SHP77 treated with DMSO at 0.1 percent for 48 hours (cell line): ENCODE data around the gene GCDH.

Source experiments
- DNase-seq: peaks from one replicate; lab custom pipeline; 2025; lab: John Stamatoyannopoulos, UW

GCDH gene

GRCh38 chr19:12940897-12941296 lies 49.9 kb downstream of the GCDH start:
- no peak for DNase-seq

DNA sequence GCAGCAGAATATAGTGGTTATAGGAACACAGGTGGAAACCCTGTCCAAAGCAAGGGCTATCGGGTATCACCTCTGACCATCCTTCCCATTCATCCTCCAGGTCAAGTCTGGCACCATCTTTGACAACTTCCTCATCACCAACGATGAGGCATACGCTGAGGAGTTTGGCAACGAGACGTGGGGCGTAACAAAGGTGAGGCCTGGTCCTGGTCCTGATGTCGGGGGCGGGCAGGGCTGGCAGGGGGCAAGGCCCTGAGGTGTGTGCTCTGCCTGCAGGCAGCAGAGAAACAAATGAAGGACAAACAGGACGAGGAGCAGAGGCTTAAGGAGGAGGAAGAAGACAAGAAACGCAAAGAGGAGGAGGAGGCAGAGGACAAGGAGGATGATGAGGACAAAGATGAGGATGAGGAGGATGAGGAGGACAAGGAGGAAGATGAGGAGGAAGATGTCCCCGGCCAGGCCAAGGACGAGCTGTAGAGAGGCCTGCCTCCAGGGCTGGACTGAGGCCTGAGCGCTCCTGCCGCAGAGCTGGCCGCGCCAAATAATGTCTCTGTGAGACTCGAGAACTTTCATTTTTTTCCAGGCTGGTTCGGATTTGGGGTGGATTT lies 52.6 kb downstream of the GCDH start:
- no peak for DNase-seq

DNA sequence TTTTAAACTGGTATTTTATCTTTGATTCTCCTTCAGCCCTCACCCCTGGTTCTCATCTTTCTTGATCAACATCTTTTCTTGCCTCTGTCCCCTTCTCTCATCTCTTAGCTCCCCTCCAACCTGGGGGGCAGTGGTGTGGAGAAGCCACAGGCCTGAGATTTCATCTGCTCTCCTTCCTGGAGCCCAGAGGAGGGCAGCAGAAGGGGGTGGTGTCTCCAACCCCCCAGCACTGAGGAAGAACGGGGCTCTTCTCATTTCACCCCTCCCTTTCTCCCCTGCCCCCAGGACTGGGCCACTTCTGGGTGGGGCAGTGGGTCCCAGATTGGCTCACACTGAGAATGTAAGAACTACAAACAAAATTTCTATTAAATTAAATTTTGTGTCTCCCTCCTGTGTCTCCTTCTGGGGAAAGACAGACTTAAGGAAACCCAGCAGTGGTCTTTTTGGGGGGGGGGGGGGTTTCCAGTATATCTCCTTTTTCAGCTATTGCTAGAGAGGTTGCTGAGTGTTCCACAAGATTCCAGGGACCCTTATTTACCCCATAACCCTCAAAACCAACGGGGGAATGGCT lies 53.2 kb downstream of the GCDH start:
- no peak for DNase-seq

DNA sequence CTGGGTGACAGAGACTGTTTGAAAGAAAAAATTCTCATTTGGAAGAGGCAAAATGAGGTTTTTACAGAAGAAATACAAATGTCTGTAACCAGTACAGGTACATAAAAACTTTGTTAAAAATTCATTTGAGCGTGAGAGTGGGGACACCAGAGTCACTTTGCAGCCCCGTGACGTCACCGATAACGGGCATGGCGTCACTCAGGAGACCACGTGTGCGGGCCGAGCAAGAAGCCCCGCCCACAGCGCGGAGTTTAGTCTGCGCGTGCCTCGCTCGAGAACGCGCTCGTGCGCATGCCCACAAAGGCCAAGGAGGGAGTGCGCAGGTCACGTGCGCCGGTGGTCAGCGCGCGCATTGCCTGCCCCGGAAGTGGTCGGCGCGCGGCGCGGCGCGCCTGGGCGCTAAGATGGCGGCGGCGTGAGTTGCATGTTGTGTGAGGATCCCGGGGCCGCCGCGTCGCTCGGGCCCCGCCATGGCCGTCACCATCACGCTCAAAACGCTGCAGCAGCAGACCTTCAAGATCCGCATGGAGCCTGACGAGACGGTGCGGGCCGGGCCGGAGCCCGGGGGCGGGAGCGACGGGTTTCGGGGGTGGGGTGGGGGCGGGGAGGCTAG lies 54.6 kb downstream of the GCDH start, which contains the start of gene RAD23A:
Gene RAD23A, plus strand, starts transcription at position 384 of the 613 bp plus-strand sequence. Its CDS starts 87 bp downstream, at position 471.
- DNase-seq: peak; percentile 84

- DNase-seq: no peak
Observed at GRCh38 chr19:12946092-12946721, 55.2 kb downstream of the GCDH start.

GRCh38 chr19:12946731-12947496 lies 56.0 kb downstream of the GCDH start:
- DNase-seq: no peak

- DNase-seq: no peak
Observed at GRCh38 chr19:12947702-12948611, 57.0 kb downstream of the GCDH start.

- no peak for DNase-seq
Observed at GRCh38 chr19:12948612-12949362, 57.8 kb downstream of the GCDH start.
